ENCODE measurements around the gene ZNF729. TPM values are rescaled to one million over a fixed set of nuclear protein-coding genes. Genes with fewer than 3 reads are reported as not detected.
"Not testable (repeated sequence)": the region's sequence is repeated elsewhere in the genome, so short reads cannot be mapped to it uniquely, and the experiment has no call there.

The ZNF729 gene
- total RNA-seq, 1 donor from 2014 or later = not detected

GRCh38 chr19:22261596-22261995 lies 24.6 kb upstream of the ZNF729 start:
- H3K9me3 ChIP-seq = peaks cover 5% of the 10 kb centered on the region

GRCh38 chr19:22263121-22263520 lies 23.1 kb upstream of the ZNF729 start:
- TF ChIP-seq CTCF (IDR thresholded peaks at IDR 0.05) = no peak
- Histone ChIP-seq H3K27ac (no peak overlapping the region), H3K4me1 (no peaks in the 10 kb centered on the region), H3K36me3 (no peaks in the 10 kb centered on the region), H3K9me3 (peaks cover 5% of the 10 kb centered on the region), H3K27me3 (ENCODE audit: low read depth) (no peaks in the 10 kb centered on the region), H3K4me3 (no peak overlapping the region)
- no peak for ATAC-seq
- intact Hi-C loops (cut with DNase I) = no loop called here
- no peak for DNase-seq

More at GRCh38 chr19:22261596-22261995, 24.6 kb upstream of the ZNF729 start:
- no peak for TF ChIP-seq CTCF (IDR thresholded peaks at IDR 0.05)
- Histone ChIP-seq H3K27me3 (ENCODE audit: low read depth) (no peaks in the 10 kb centered on the region), H3K4me1 (no peaks in the 10 kb centered on the region), H3K4me3 (no peak overlapping the region), H3K36me3 (no peaks in the 10 kb centered on the region), H3K27ac (no peak overlapping the region)
- DNase-seq (no peak), ATAC-seq (no peak)
- intact Hi-C loops (cut with DNase I) = no loop called here

GRCh38 chr19:22321554-22321953 lies 35.3 kb downstream of the ZNF729 start:
- H3K36me3 ChIP-seq; DNase-seq; ATAC-seq; H3K27me3 ChIP-seq (ENCODE audit: low read depth); intact Hi-C loops (cut with DNase I); H3K4me3 ChIP-seq; H3K27ac ChIP-seq; H3K4me1 ChIP-seq: not testable (repeated sequence)
- peaks cover 32% of the 10 kb centered on the region for H3K9me3 ChIP-seq

GRCh38 chr19:22326219-22326618 lies 40.0 kb downstream of the ZNF729 start:
- no peak overlapping the region for H3K27ac ChIP-seq
- H3K4me3 ChIP-seq = no peak overlapping the region
- H3K9me3 ChIP-seq = peaks cover 19% of the 10 kb centered on the region
- no peak for DNase-seq
- ATAC-seq = no peak
- no peaks in the 10 kb centered on the region for H3K27me3 ChIP-seq (ENCODE audit: low read depth)
- TF ChIP-seq CTCF (IDR thresholded peaks at IDR 0.05) = no peak
- H3K36me3 ChIP-seq = no peaks in the 10 kb centered on the region
- no peaks in the 10 kb centered on the region for H3K4me1 ChIP-seq
- intact Hi-C loops (cut with DNase I) = no loop called here

- intact Hi-C loops (cut with DNase I) = no loop called here
- ATAC-seq = no peak
- DNase-seq = no peak
- no peaks in the 10 kb centered on the region for H3K27me3 ChIP-seq (ENCODE audit: low read depth)
- no peak overlapping the region for H3K4me3 ChIP-seq
- no peaks in the 10 kb centered on the region for H3K36me3 ChIP-seq
- no peaks in the 10 kb centered on the region for H3K4me1 ChIP-seq
- no peak overlapping the region for H3K27ac ChIP-seq
- no peak for TF ChIP-seq CTCF (IDR thresholded peaks at IDR 0.05)
- peaks cover 18% of the 10 kb centered on the region for H3K9me3 ChIP-seq
These were observed 41.1 kb downstream of the ZNF729 start for GRCh38 chr19:22327321-22327720.

- intact Hi-C loops (cut with DNase I) = no loop called here
- Histone ChIP-seq H3K36me3 (no peaks in the 10 kb centered on the region), H3K4me3 (no peak overlapping the region), H3K4me1 (no peaks in the 10 kb centered on the region), H3K27ac (no peak overlapping the region), H3K27me3 (ENCODE audit: low read depth) (no peaks in the 10 kb centered on the region), H3K9me3 (peaks cover 8% of the 10 kb centered on the region)
- no peak for ATAC-seq
- no peak for DNase-seq
- no peak for TF ChIP-seq CTCF (IDR thresholded peaks at IDR 0.05)
These were observed 45.3 kb downstream of the ZNF729 start for GRCh38 chr19:22331521-22331920.
